Measurements from ENCODE around the gene KCNQ5.

The KCNQ5 gene

GRCh38 chr6:72939004-72939403 is 317.1 kb downstream of the KCNQ5 start:
- Histone ChIP-seq H3K9me3 (ENCODE audit: severe bottlenecking) (no peaks in the 10 kb centered on the region), H3K27me3 (ENCODE audit: insufficient read depth, low read depth, severe bottlenecking) (no peaks in the 10 kb centered on the region), H3K36me3 (no peaks in the 10 kb centered on the region; the same call in 1 of the 2 replicates), H3K27ac (no peak overlapping the region), H3K4me3 (ENCODE audit: low read depth, low read length) (no peak overlapping the region)
- TF ChIP-seq CTCF (IDR thresholded peaks at IDR 0.05; ENCODE audit: low read depth, low read length): no peak
- DNase-seq: no peak

GRCh38 chr6:72940265-72940664 is 318.4 kb downstream of the KCNQ5 start:
- no peak overlapping the region for H3K4me3 ChIP-seq (ENCODE audit: low read depth, low read length)
- no peak overlapping the region for H3K27ac ChIP-seq
- H3K9me3 ChIP-seq (ENCODE audit: severe bottlenecking): no peaks in the 10 kb centered on the region
- no peak for TF ChIP-seq CTCF (IDR thresholded peaks at IDR 0.05; ENCODE audit: low read depth, low read length)
- no peaks in the 10 kb centered on the region for H3K27me3 ChIP-seq (ENCODE audit: insufficient read depth, low read depth, severe bottlenecking)
- no peaks in the 10 kb centered on the region; the same call in 1 of the 2 replicates for H3K36me3 ChIP-seq
- no peak for DNase-seq

GRCh38 chr6:72941263-72941662 is 319.4 kb downstream of the KCNQ5 start:
- no peak for TF ChIP-seq CTCF (IDR thresholded peaks at IDR 0.05; ENCODE audit: low read depth, low read length)

GRCh38 chr6:72941751-72942150 is 319.9 kb downstream of the KCNQ5 start:
- no peaks in the 10 kb centered on the region for H3K9me3 ChIP-seq (ENCODE audit: severe bottlenecking)
- no peaks in the 10 kb centered on the region; the same call in 1 of the 2 replicates for H3K36me3 ChIP-seq
- no peaks in the 10 kb centered on the region for H3K27me3 ChIP-seq (ENCODE audit: insufficient read depth, low read depth, severe bottlenecking)
- H3K4me3 ChIP-seq (ENCODE audit: low read depth, low read length): no peak overlapping the region
- no peak overlapping the region for H3K27ac ChIP-seq
- TF ChIP-seq CTCF (IDR thresholded peaks at IDR 0.05; ENCODE audit: low read depth, low read length): no peak
- DNase-seq: no peak

More at GRCh38 chr6:72941263-72941662, 319.4 kb downstream of the KCNQ5 start:
- H3K9me3 ChIP-seq (ENCODE audit: severe bottlenecking): no peaks in the 10 kb centered on the region
- H3K4me3 ChIP-seq (ENCODE audit: low read depth, low read length): no peak overlapping the region
- no peaks in the 10 kb centered on the region; the same call in 1 of the 2 replicates for H3K36me3 ChIP-seq
- no peak for DNase-seq
- H3K27ac ChIP-seq: no peak overlapping the region
- H3K27me3 ChIP-seq (ENCODE audit: insufficient read depth, low read depth, severe bottlenecking): no peaks in the 10 kb centered on the region

GRCh38 chr6:72943699-72944098 is 321.8 kb downstream of the KCNQ5 start:
- H3K4me3 ChIP-seq (ENCODE audit: low read depth, low read length): no peak overlapping the region
- no peaks in the 10 kb centered on the region for H3K27me3 ChIP-seq (ENCODE audit: insufficient read depth, low read depth, severe bottlenecking)
- H3K36me3 ChIP-seq: no peaks in the 10 kb centered on the region; the same call in 1 of the 2 replicates
- H3K9me3 ChIP-seq (ENCODE audit: severe bottlenecking): no peaks in the 10 kb centered on the region
- no peak for TF ChIP-seq CTCF (IDR thresholded peaks at IDR 0.05; ENCODE audit: low read depth, low read length)
- DNase-seq: no peak
- no peak overlapping the region for H3K27ac ChIP-seq

- Histone ChIP-seq H3K27ac (no peak overlapping the region), H3K27me3 (ENCODE audit: insufficient read depth, low read depth, severe bottlenecking) (no peaks in the 10 kb centered on the region), H3K9me3 (ENCODE audit: severe bottlenecking) (no peaks in the 10 kb centered on the region), H3K36me3 (no peaks in the 10 kb centered on the region), H3K4me3 (ENCODE audit: low read depth, low read length) (no peak overlapping the region)
- TF ChIP-seq CTCF (IDR thresholded peaks at IDR 0.05; ENCODE audit: low read depth, low read length): no peak
- no peak for DNase-seq
Measured at GRCh38 chr6:72944660-72945059, 322.8 kb downstream of the KCNQ5 start.
